SHP77 treated with DMSO at 0.1 percent for 48 hours (cell line): ENCODE results near the gene IGSF6.
"Not testable (repeated sequence)": the region's sequence is repeated elsewhere in the genome, so short reads cannot be mapped to it uniquely, and the experiment has no call there.

Source experiments
- DNase-seq: peaks from one replicate; lab custom pipeline; 2025; lab: John Stamatoyannopoulos, UW

Gene IGSF6

GRCh38 chr16:21653571-21653970 is 1.2 kb upstream of the IGSF6 start:
- DNase-seq, result no peak

- no peak for DNase-seq
Measured at GRCh38 chr16:21651515-21651914, 893 bp downstream of the IGSF6 start.

GRCh38 chr16:21650521-21650920 is 1.9 kb downstream of the IGSF6 start:
- no peak for DNase-seq

GRCh38 chr16:21649826-21650406 is 2.5 kb downstream of the IGSF6 start:
- DNase-seq, result not testable (repeated sequence)

- no peak for DNase-seq
Measured at GRCh38 chr16:21647562-21648164, 4.7 kb downstream of the IGSF6 start.

GRCh38 chr16:21646721-21647561 is 5.5 kb downstream of the IGSF6 start:
- DNase-seq, result no peak

GRCh38 chr16:21646091-21646490 is 6.3 kb downstream of the IGSF6 start:
- DNase-seq, result no peak

GRCh38 chr16:21645261-21645721 is 7.1 kb downstream of the IGSF6 start:
- DNase-seq, result no peak

GRCh38 chr16:21644674-21645073 is 7.7 kb downstream of the IGSF6 start:
- no peak for DNase-seq

- DNase-seq, result no peak
Measured at GRCh38 chr16:21643785-21644184, 8.6 kb downstream of the IGSF6 start.

GRCh38 chr16:21642861-21643260 is 9.5 kb downstream of the IGSF6 start:
- no peak for DNase-seq

GRCh38 chr16:21641916-21642315 is 10.5 kb downstream of the IGSF6 start:
- DNase-seq, result no peak

GRCh38 chr16:21639493-21639892 is 12.9 kb downstream of the IGSF6 start:
- no peak for DNase-seq

GRCh38 chr16:21638573-21638975 is 13.8 kb downstream of the IGSF6 start:
- DNase-seq, result no peak

GRCh38 chr16:21637032-21637968 is 15.1 kb downstream of the IGSF6 start:
- DNase-seq, result no peak

GRCh38 chr16:21635694-21636093 is 16.7 kb downstream of the IGSF6 start:
- not testable (repeated sequence) for DNase-seq

- DNase-seq, result no peak
Measured at GRCh38 chr16:21634216-21634615, 18.2 kb downstream of the IGSF6 start.

- not testable (repeated sequence) for DNase-seq
Measured at GRCh38 chr16:21631951-21632575, 20.3 kb downstream of the IGSF6 start.

GRCh38 chr16:21631376-21631775 is 21.0 kb downstream of the IGSF6 start:
- DNase-seq, result not testable (repeated sequence)

GRCh38 chr16:21630866-21631265 is 21.5 kb downstream of the IGSF6 start:
- DNase-seq, result not testable (repeated sequence)
